Upper lobe of right lung (tissue), 1 donor: ENCODE results near the gene NACC2. TPM values are rescaled to one million over a fixed set of nuclear protein-coding genes. Genes with fewer than 3 reads are reported as not detected.

Source experiments
- ATAC-seq: fragments of 200-7000 bp; cut with Tn5 transposase; one replicate; pipeline ENCODE4 v1.9.1; 2020; ENCODE audit warnings: mild to moderate bottlenecking, moderate library complexity
- DNase-seq: peaks from one replicate; pipeline ENCODE4 v3.0.0-alpha.2; 2020
- H3K27ac ChIP-seq: fragments of 200-600 bp; one replicate; pipeline ENCODE4 v1.8.0; 2022
- H3K27me3 ChIP-seq: fragments of 200-600 bp; one replicate; pipeline ENCODE4 v1.8.0; 2022; ENCODE audit warnings: mild to moderate bottlenecking
- H3K36me3 ChIP-seq: fragments of 200-600 bp; one replicate; pipeline ENCODE4 v1.8.0; 2022
- H3K4me1 ChIP-seq: fragments of 200-600 bp; one replicate; pipeline ENCODE4 v1.8.0; 2022
- H3K4me3 ChIP-seq: fragments of 200-600 bp; one replicate; pipeline ENCODE4 v1.8.0; 2022; ENCODE audit warnings: mild to moderate bottlenecking
- H3K9me3 ChIP-seq: fragments of 200-600 bp; one replicate; pipeline ENCODE4 v1.8.0; 2022
- intact Hi-C: fragments of 100-400 bp; cut with DNase I; formaldehyde crosslinking; loops from one replicate; pipeline ENCODE4 v1.11.0; 2022
- total RNA-seq: library from RNA; stranded (reverse); fragmentation: NEBNext Ultra II Directional; extraction: Animal tissue kit (Norgen Biotek cat#: 25700); gene quantifications from one replicate; pipeline ENCODE4 v1.2.1, GENCODE V29; 2021
- TF ChIP-seq, protein P1 (sequence below): fragments of 200-600 bp; IDR thresholded peaks from one replicate; pipeline ENCODE4 v1.8.0; 2022; ENCODE audit warnings: antibody characterized with exemption
- donor health status: DM: no; HTN: yes; CAD: no; lungs with severe emphysema.

The NACC2 gene
- total RNA-seq, 1 donor from 2014 or later = 33.5 TPM

GRCh38 chr9:135961277-135961715 lies 133.8 kb downstream of the NACC2 start, which contains the start of gene UBAC1:
Gene UBAC1 (minus strand): TSS chr9:135961373. CDS start chr9:135961162, 211 bp downstream.
- ATAC-seq (peak; percentile 95), DNase-seq (peak; percentile 98)
- Histone ChIP-seq H3K27ac (peak within 1 kb of the TSS; percentile 78), H3K36me3 (no peaks in the 10 kb centered on the region), H3K9me3 (no peaks in the 10 kb centered on the region), H3K4me1 (peaks cover 12% of the 10 kb centered on the region), H3K4me3 (peak within 1 kb of the TSS; percentile 85), H3K27me3 (no peaks in the 10 kb centered on the region)
- TF ChIP-seq, protein P1, sequence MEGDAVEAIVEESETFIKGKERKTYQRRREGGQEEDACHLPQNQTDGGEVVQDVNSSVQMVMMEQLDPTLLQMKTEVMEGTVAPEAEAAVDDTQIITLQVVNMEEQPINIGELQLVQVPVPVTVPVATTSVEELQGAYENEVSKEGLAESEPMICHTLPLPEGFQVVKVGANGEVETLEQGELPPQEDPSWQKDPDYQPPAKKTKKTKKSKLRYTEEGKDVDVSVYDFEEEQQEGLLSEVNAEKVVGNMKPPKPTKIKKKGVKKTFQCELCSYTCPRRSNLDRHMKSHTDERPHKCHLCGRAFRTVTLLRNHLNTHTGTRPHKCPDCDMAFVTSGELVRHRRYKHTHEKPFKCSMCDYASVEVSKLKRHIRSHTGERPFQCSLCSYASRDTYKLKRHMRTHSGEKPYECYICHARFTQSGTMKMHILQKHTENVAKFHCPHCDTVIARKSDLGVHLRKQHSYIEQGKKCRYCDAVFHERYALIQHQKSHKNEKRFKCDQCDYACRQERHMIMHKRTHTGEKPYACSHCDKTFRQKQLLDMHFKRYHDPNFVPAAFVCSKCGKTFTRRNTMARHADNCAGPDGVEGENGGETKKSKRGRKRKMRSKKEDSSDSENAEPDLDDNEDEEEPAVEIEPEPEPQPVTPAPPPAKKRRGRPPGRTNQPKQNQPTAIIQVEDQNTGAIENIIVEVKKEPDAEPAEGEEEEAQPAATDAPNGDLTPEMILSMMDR = peak; percentile 37
- intact Hi-C loops = no loop called here

- Histone ChIP-seq H3K36me3 (no peaks in the 10 kb centered on the region), H3K9me3 (no peaks in the 10 kb centered on the region), H3K4me3 (peak overlapping the region; percentile 85), H3K4me1 (peaks cover 12% of the 10 kb centered on the region), H3K27me3 (no peaks in the 10 kb centered on the region), H3K27ac (peak overlapping the region; percentile 78)
- ATAC-seq (peak; percentile 18), DNase-seq (no peak)
- intact Hi-C loops = no loop called here
- TF ChIP-seq, protein P1 = no peak
Measured at GRCh38 chr9:135960411-135961276, 134.4 kb downstream of the NACC2 start.

DNA sequence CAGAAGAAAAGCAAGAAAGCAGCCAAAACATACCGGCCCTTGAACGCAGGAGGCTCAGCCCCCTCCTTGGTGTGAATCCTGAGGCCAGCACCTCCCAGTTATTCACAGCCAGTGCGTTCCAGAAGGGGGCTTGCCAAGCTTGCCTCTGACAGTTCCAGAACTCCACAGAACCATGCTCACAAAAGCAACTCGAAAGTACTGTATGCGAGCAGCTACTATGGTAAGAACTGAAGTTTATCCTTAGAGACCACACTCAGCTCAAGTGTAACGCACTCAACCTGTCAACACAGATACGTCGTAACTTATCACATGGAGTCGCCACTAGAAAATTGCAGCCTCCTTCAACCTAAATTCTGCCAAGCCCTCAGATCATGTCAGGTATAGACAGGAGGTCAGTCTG lies 135.3 kb downstream of the NACC2 start:
- H3K36me3 ChIP-seq = no peaks in the 10 kb centered on the region
- intact Hi-C loops = no loop called here
- H3K4me1 ChIP-seq = peaks cover 12% of the 10 kb centered on the region
- no peaks in the 10 kb centered on the region for H3K27me3 ChIP-seq
- TF ChIP-seq, protein P1 = no peak
- no peak for DNase-seq
- H3K9me3 ChIP-seq = no peaks in the 10 kb centered on the region
- peak overlapping the region; percentile 85 for H3K4me3 ChIP-seq
- ATAC-seq = no peak
- peak overlapping the region; percentile 78 for H3K27ac ChIP-seq

- Histone ChIP-seq H3K27ac (no peak overlapping the region), H3K36me3 (peaks cover 10% of the 10 kb centered on the region), H3K9me3 (no peaks in the 10 kb centered on the region), H3K27me3 (no peaks in the 10 kb centered on the region), H3K4me1 (peaks cover 12% of the 10 kb centered on the region), H3K4me3 (no peak overlapping the region)
- DNase-seq (no peak), ATAC-seq (no peak)
- intact Hi-C loops = no loop called here
- TF ChIP-seq, protein P1 = no peak
Measured at GRCh38 chr9:135958485-135958884, 136.6 kb downstream of the NACC2 start.

DNA sequence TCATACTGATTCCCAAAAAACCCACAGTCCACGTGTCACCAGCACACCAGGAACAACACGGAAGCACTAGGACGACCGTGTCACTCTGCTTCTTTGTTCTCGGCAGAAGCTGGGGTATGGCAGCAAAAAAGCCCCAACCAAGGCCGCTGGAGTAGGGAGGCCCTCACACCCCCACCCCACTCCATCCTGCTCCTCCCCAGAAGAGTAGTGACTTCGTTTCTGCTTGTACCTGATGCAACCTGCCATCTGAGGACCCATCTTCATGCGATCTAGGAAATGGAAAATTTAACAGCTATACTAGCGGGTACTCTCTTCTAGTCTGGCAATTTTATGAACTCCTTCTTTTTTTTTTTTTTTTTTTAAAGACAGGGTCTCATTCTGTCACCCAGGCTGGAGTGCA lies 137.7 kb downstream of the NACC2 start:
- ATAC-seq = no peak

More for the DNA sequence above, 137.7 kb downstream of the NACC2 start:
- no peak for DNase-seq
- Histone ChIP-seq H3K9me3 (no peaks in the 10 kb centered on the region), H3K27me3 (no peaks in the 10 kb centered on the region), H3K4me1 (peaks cover 12% of the 10 kb centered on the region), H3K27ac (no peak overlapping the region), H3K36me3 (peaks cover 21% of the 10 kb centered on the region), H3K4me3 (no peak overlapping the region)
- TF ChIP-seq, protein P1 = no peak
- intact Hi-C loops = no loop called here
